GM18861 (cell line): ENCODE results near the gene MTLN.
"Not testable (repeated sequence)": the region's sequence is repeated elsewhere in the genome, so short reads cannot be mapped to it uniquely, and the experiment has no call there.

Source experiments
- ATAC-seq: cut with Tn5 transposase; IDR thresholded peaks from one replicate; pipeline ENCODE4 v1.9.1; 2021; ENCODE audit not compliant: unreplicated experiment

Gene MTLN

DNA sequence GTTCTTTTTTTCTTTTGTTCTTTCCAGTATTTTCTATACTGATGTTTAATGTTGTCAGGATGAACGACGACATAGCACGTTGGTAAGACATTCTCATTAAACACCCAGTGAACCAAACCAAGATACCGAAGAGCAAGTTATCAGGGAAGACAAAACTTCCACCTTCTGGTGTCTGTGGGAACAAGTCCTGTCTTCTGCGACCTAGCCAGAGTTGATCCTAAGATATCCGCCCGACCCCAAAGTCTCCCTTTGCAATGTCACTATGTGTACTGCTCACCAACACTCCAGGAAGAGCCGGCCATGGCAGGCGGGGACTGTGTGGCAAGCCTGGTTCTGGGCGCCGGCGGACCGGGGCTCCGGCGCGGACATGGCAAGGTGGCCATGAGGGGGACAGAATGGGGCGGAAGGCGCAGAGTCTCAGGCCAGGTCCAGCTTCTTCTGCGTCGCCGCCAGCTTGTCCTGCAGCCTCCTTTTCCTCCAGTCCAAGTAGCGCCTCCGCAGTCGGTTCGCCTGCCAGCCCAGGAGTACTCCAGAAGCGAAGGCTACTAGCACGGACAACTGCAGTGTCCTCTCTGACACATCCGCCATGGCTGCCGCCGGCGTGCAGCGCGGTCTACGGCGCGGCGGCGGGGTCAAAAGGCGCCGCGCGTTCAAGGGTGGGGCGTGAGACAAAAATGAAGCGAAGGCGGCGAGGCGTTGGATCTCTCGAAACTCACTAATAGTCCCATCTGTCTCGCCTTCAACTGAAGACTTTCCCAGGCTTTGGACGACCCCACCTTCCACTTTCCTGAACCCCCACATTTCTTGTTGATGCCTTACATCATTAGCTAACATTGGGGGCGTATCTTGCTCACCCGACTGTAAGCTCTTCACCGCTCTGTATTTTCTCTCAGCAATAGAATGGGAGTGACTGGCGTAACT is at the start of gene MTLN:
Gene MTLN (minus strand): TSS at position 610 of the 921 bp plus-strand sequence. CDS start 22 bp downstream, at position 588.
- peak; percentile 83 for ATAC-seq

- not testable (repeated sequence) for ATAC-seq
Measured at GRCh38 chr2:110261910-110262309, 49.6 kb upstream of the MTLN start.

GRCh38 chr2:110248081-110248795 is 35.9 kb upstream of the MTLN start:
- ATAC-seq, result not testable (repeated sequence)

GRCh38 chr2:110245488-110246435 is 33.4 kb upstream of the MTLN start:
- not testable (repeated sequence) for ATAC-seq

DNA sequence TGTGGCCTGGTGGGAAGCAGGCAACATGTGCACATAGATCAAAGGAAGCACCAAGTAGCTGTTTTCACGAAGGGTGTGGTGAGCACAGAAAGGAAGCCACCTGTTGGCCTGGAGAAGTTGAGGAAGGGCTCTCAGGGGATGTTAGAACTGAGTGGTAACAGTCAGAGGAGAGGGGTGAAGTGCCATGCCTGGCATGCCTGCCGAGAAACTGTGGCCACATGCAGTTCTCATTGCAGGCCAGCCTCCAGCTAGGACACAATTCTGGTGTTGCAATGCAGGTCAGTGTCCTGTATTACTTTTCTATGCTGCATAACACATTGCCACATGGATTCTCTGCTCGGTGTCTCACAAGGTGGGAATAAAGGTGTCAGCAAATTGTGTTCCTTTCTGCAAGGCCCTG is 30.9 kb upstream of the MTLN start:
- not testable (repeated sequence) for ATAC-seq

DNA sequence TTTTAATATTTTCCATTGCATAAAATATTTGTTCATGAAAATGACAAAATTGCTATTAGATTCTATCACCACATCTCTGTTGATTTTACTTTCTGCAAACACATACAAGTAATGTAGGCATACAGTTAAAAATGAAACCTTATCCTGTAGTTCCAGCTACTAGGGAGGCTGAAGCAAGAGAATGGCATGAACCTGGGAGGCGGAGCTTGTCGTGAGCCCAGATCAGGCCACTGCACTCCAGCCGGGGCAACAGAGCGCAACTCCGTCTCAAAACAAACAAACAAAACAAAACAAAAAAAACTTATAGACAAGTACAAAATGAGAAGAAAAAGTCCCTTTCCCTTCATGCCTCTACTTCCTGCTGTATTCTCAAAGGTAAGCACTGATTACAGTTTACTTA is 22.2 kb upstream of the MTLN start:
- not testable (repeated sequence) for ATAC-seq

DNA sequence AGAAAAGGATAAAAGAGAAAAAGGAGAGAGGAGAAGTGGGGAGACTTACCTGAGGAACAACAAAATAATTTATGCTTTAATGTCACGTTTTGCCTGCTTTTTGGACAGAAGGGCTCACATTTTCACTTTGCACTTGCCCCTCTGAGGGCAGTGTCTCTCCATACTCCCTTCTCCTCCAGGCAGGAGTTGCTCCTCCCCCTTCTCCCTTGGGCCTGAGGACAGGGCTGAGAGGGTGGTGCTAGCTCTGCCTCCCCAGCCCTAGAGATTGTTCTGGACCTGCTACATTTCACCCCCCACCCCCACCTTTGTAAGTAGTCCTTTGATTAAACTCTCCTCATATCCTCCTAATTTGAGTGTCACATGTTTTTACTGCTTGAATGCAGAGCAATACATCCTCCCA is 17.5 kb upstream of the MTLN start:
- ATAC-seq, result not testable (repeated sequence)

GRCh38 chr2:110222626-110223025 is 10.3 kb upstream of the MTLN start:
- not testable (repeated sequence) for ATAC-seq

- no peak for ATAC-seq
Measured at GRCh38 chr2:110221938-110222337, 9.6 kb upstream of the MTLN start.

DNA sequence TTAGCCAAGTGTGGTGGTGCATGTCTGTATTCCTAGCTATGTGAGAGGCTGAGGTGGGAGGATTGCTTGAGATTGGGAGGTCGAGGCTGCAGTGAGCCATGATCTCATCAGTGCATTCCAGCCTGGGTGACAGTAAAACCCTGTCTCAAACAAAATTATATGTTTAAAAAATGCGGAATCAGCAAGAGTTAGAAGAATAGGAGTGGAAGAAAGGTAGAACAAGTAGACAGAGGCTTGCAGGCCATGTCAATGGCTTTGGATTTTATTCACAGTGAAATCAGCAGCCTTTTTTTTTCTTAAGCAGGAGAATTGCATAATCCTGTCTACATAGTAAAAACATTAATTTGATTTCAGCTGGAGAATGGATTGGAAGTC is 7.8 kb upstream of the MTLN start:
- no peak for ATAC-seq

DNA sequence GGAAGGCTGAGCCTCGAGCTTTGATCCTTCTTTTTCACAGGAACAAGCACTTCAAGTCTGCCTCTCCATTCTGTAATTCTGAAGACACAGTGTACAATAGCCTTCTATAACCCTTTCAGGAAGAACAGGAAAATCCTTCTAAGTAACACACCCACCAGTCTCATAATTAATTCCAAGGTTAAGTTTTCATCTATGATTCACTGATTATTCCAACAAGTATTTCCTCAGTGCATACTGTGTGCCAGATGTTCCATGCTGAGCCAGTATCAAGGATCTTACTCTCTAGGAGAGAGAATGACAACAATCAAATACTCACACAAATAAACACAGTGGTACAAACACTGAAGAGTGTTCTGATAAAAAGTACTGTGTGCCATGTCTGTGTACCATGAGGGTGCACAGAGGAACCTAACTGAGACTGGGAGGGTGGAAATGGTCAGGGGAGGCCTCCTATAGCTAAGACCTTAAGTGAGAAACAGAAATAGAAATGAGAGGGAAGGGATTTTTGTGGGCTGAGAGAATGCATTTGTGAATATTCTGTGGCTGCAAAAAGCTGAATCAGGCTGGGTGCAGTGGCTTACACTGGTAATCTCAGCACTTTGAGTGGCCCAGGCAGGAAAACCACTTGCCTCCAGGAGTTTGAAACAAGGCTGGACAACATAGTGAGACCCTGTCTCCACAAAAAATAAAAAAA is 7.3 kb upstream of the MTLN start:
- ATAC-seq, result no peak

- ATAC-seq, result not testable (repeated sequence)
Measured at GRCh38 chr2:110218889-110219288, 6.5 kb upstream of the MTLN start.

- no peak for ATAC-seq
Measured at GRCh38 chr2:110216803-110217202, 4.5 kb upstream of the MTLN start.

DNA sequence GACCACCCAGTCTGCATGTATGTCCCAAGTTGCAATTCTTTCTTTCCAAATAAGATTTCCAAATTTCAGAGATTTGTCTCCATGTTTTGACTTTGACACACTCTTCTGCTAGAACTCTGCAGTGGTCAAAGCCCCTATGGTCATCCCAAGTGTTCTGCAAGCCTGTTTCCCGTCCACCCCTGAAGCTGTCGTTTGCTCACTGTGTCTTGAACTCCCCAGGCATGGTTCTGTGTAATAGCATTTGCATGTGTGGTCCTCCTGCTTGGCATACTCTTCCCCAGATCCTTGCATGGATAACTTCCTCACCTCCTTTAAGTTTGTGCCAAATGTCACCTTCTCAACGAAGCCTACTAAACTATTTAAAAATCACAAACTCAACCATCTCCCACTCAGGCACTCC is 3.9 kb upstream of the MTLN start:
- no peak for ATAC-seq

- no peak for ATAC-seq
Measured at GRCh38 chr2:110215566-110216158, 3.3 kb upstream of the MTLN start.

GRCh38 chr2:110215091-110215490 is 2.7 kb upstream of the MTLN start:
- no peak for ATAC-seq

DNA sequence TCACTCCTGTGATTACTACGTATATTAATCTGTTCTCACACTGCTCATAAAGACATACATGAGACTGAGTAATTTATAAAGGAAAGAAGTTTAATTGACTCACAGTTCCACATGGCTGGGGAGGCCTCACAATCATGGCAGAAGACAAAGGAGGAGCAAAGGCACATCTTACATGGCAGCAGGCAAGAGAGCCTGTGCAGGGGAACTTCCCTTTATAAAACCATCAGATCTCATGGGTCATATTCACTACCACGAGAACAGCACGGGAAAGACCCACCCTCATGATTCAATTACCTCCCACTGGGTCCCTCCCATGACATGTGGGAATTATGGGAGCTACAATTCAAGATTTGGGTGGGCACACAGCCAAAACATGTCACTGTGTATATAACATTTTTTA is 1.2 kb upstream of the MTLN start:
- not testable (repeated sequence) for ATAC-seq

GRCh38 chr2:110205660-110206455 is 6.5 kb downstream of the MTLN start:
- ATAC-seq, result no peak
